HEK293 (cell line): ENCODE measurements around the gene TMEM41B.

Experiments
- ZBTB8A ChIP-seq: fragments of 450-650 bp; formaldehyde crosslinking; IDR thresholded peaks from 2 replicates; pipeline ENCODE4 v1.5.1; 2016; ENCODE audit warnings: missing biosample characterization, missing genetic modification characterization
- TF ChIP-seq, protein P1 (sequence below): fragments of 450-650 bp; formaldehyde crosslinking; IDR thresholded peaks from 2 replicates; pipeline ENCODE4; 2016; ENCODE audit warnings: missing biosample characterization, missing genetic modification characterization
- TF ChIP-seq, protein P2 (sequence below): fragments of 450-650 bp; formaldehyde crosslinking; IDR thresholded peaks from 2 replicates; pipeline ENCODE4 v1.5.1; 2016; ENCODE audit warnings: missing biosample characterization, missing genetic modification characterization
- TF ChIP-seq, protein P3 (sequence below): IDR thresholded peaks from 2 replicates; pipeline ENCODE4 v1.6.1; 2011; ENCODE audit warnings: mild to moderate bottlenecking, low read depth, low read length, borderline replicate concordance

DNA sequence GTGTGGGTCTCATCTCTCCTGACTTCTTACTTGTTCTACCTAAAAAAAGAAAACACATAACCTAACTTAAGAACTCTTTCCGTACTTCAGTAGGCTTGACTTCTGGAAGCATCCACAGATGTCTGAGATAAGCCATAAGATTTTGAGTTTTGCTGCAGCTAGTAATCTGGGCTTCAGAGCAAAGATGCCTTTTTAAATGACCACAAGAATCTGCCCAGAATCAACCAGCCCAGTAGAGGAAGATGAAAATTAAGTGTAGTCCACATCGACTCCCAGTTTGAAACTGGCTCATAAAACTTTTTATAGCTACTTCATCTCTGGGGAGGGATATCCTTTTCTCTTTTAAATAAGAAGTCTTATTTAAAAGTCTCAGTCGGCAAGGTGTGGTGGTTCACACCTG lies 60.0 kb downstream of the TMEM41B start:
- TF ChIP-seq ZBTB8A (tag by site-specific recombination): 0 out of 2 replicates have a peak, but pooled peaks have one; percentile 17
- TF ChIP-seq, protein P1, sequence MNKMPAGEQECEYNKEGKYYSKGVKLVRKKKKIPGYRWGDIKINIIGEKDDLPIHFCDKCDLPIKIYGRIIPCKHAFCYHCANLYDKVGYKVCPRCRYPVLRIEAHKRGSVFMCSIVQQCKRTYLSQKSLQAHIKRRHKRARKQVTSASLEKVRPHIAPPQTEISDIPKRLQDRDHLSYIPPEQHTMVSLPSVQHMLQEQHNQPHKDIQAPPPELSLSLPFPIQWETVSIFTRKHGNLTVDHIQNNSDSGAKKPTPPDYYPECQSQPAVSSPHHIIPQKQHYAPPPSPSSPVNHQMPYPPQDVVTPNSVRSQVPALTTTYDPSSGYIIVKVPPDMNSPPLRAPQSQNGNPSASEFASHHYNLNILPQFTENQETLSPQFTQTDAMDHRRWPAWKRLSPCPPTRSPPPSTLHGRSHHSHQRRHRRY (tag by site-specific recombination): no peak
- TF ChIP-seq, protein P2, sequence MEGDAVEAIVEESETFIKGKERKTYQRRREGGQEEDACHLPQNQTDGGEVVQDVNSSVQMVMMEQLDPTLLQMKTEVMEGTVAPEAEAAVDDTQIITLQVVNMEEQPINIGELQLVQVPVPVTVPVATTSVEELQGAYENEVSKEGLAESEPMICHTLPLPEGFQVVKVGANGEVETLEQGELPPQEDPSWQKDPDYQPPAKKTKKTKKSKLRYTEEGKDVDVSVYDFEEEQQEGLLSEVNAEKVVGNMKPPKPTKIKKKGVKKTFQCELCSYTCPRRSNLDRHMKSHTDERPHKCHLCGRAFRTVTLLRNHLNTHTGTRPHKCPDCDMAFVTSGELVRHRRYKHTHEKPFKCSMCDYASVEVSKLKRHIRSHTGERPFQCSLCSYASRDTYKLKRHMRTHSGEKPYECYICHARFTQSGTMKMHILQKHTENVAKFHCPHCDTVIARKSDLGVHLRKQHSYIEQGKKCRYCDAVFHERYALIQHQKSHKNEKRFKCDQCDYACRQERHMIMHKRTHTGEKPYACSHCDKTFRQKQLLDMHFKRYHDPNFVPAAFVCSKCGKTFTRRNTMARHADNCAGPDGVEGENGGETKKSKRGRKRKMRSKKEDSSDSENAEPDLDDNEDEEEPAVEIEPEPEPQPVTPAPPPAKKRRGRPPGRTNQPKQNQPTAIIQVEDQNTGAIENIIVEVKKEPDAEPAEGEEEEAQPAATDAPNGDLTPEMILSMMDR (tag by site-specific recombination): no peak
- TF ChIP-seq, protein P3, sequence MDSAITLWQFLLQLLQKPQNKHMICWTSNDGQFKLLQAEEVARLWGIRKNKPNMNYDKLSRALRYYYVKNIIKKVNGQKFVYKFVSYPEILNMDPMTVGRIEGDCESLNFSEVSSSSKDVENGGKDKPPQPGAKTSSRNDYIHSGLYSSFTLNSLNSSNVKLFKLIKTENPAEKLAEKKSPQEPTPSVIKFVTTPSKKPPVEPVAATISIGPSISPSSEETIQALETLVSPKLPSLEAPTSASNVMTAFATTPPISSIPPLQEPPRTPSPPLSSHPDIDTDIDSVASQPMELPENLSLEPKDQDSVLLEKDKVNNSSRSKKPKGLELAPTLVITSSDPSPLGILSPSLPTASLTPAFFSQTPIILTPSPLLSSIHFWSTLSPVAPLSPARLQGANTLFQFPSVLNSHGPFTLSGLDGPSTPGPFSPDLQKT: no peak
